GM18858 (cell line): Measurements from ENCODE around the gene KSR2.

Experiments
- ATAC-seq: cut with Tn5 transposase; IDR thresholded peaks from one replicate; pipeline ENCODE4 v1.9.1; 2021; ENCODE audit not compliant: unreplicated experiment

KSR2 gene

GRCh38 chr12:117587631-117588287 is 381.0 kb downstream of the KSR2 start:
- ATAC-seq = no peak

- ATAC-seq = no peak
Observed at GRCh38 chr12:117583677-117584225, 385.0 kb downstream of the KSR2 start.

- no peak for ATAC-seq
Observed at GRCh38 chr12:117583092-117583491, 385.7 kb downstream of the KSR2 start.

GRCh38 chr12:117582135-117582784 is 386.5 kb downstream of the KSR2 start:
- no peak for ATAC-seq

- no peak for ATAC-seq
Observed at GRCh38 chr12:117580718-117581062, 388.1 kb downstream of the KSR2 start.

- no peak for ATAC-seq
Observed at GRCh38 chr12:117580015-117580717, 388.6 kb downstream of the KSR2 start.

GRCh38 chr12:117577122-117577657 is 391.6 kb downstream of the KSR2 start:
- no peak for ATAC-seq

- no peak for ATAC-seq
Observed at GRCh38 chr12:117576053-117576452, 392.7 kb downstream of the KSR2 start.

- ATAC-seq = no peak
Observed at GRCh38 chr12:117574655-117575054, 394.1 kb downstream of the KSR2 start.

GRCh38 chr12:117572755-117573154 is 396.0 kb downstream of the KSR2 start:
- no peak for ATAC-seq

- no peak for ATAC-seq
Observed at GRCh38 chr12:117571321-117571720, 397.5 kb downstream of the KSR2 start.

- no peak for ATAC-seq
Observed at GRCh38 chr12:117570608-117571007, 398.2 kb downstream of the KSR2 start.

GRCh38 chr12:117567644-117568216 is 401.1 kb downstream of the KSR2 start:
- no peak for ATAC-seq

GRCh38 chr12:117564881-117565280 is 403.9 kb downstream of the KSR2 start:
- ATAC-seq = no peak

GRCh38 chr12:117563706-117564105 is 405.1 kb downstream of the KSR2 start:
- no peak for ATAC-seq

- ATAC-seq = no peak
Observed at GRCh38 chr12:117563007-117563406, 405.8 kb downstream of the KSR2 start.

GRCh38 chr12:117561990-117562389 is 406.8 kb downstream of the KSR2 start:
- ATAC-seq = no peak

GRCh38 chr12:117559978-117560377 is 408.8 kb downstream of the KSR2 start:
- no peak for ATAC-seq

- ATAC-seq = no peak
Observed at GRCh38 chr12:117555889-117556288, 412.9 kb downstream of the KSR2 start.

- ATAC-seq = no peak
Observed at GRCh38 chr12:117552971-117553370, 415.8 kb downstream of the KSR2 start.

- no peak for ATAC-seq
Observed at GRCh38 chr12:117551665-117552064, 417.1 kb downstream of the KSR2 start.
